H1 (cell line): ENCODE measurements around the gene ZNF415. TPM values are rescaled to one million over a fixed set of nuclear protein-coding genes. Genes with fewer than 3 reads are reported as not detected.

ENCODE experiments used
- CTCF ChIA-PET: fragments of 300-600 bp; sonication (Branson Sonifier 250); formaldehyde crosslinking; loops from one replicate; lab custom pipeline; 2021; ENCODE audit not compliant: partially characterized antibody; lab: Charles Lee
- POLR2A ChIA-PET: fragments of 300-600 bp; sonication (Branson Sonifier 250); formaldehyde crosslinking; loops from one replicate; lab custom pipeline; 2021; ENCODE audit warnings: inconsistent platforms; ENCODE audit not compliant: partially characterized antibody; lab: Charles Lee
- DNase-seq, 2 experiments: peaks; one replicate each; pipeline versions ENCODE4 v3.0.0 to v3.0.0-alpha.2; 2010 to 2022; ENCODE audit warnings: low spot score in 2 of 2, low read depth in 1 of 2, mixed read lengths in 1 of 2
- FAIRE-seq: peaks from 2 replicates; lab custom pipeline; 2011; peaks lifted over from hg19 to GRCh38; lab: Jason Lieb, UNC
- H2AFZ ChIP-seq: 2 replicates; pipeline ENCODE4 v1.8.1; 2012; ENCODE audit warnings: low read length, inconsistent platforms
- H2AK5ac ChIP-seq: 2 replicates; pipeline ENCODE4 v1.6.1; 2013; ENCODE audit warnings: low read depth, low read length
- H2BK120ac ChIP-seq: replicated peaks from 2 replicates; pipeline ENCODE3; 2013; ENCODE audit warnings: low read depth, low read length, inconsistent platforms
- H2BK12ac ChIP-seq: 2 replicates; pipeline ENCODE4 v1.6.1; 2013; ENCODE audit warnings: low read depth, low read length
- H2BK15ac ChIP-seq: 2 replicates; pipeline ENCODE4 v1.6.1; 2013; ENCODE audit warnings: low read length
- H2BK20ac ChIP-seq: 2 replicates; pipeline ENCODE4 v1.6.1; 2013; ENCODE audit warnings: low read length
- H2BK5ac ChIP-seq: 2 replicates; pipeline ENCODE4 v1.6.1; 2013; ENCODE audit warnings: low read depth, low read length
- H3K14ac ChIP-seq: 2 replicates; pipeline ENCODE4 v1.6.1; 2013; ENCODE audit warnings: inconsistent platforms; ENCODE audit not compliant: insufficient read length
- H3K18ac ChIP-seq: 2 replicates; pipeline ENCODE4 v1.6.1; 2013; ENCODE audit warnings: low read length; ENCODE audit errors: extremely low read depth
- H3K23ac ChIP-seq: 2 replicates; pipeline ENCODE4 v1.6.1; 2013; ENCODE audit warnings: inconsistent platforms; ENCODE audit not compliant: insufficient read length
- H3K23me2 ChIP-seq: 2 replicates; pipeline ENCODE4 v1.6.1; 2013; ENCODE audit warnings: low read depth, low read length
- H3K27ac ChIP-seq: 2 replicates; pipeline ENCODE4 v1.6.1; 2011; ENCODE audit warnings: low read depth, low read length, inconsistent platforms
- H3K27me3 ChIP-seq, 4 experiments: replicated peaks in 1 of 4; 1 replicate in 1 of 4; 2 replicates in 3 of 4; pipeline versions ENCODE4 v1.6.1 to v1.8.1; 2011 to 2013; ENCODE audit warnings: low read length in 3 of 4, mild to moderate bottlenecking in 3 of 4, inconsistent platforms in 2 of 4, mixed read lengths in 2 of 4, moderate library complexity in 1 of 4; ENCODE audit not compliant: control insufficient read depth in 3 of 4, insufficient read depth in 3 of 4; ENCODE audit errors: extremely low read depth in 1 of 4
- H3K36me3 ChIP-seq, 4 experiments: 2 replicates each; pipeline versions ENCODE4 v1.6.1 to v1.8.1; 2011 to 2013; ENCODE audit warnings: mild to moderate bottlenecking in 4 of 4, low read length in 3 of 4, moderate library complexity in 2 of 4, control low read depth in 1 of 4, inconsistent platforms in 1 of 4; ENCODE audit not compliant: insufficient read depth in 4 of 4, control insufficient read depth in 2 of 4
- H3K4ac ChIP-seq: replicated peaks from 2 replicates; pipeline ENCODE3; 2013; ENCODE audit warnings: low read length, low read depth, mixed read lengths, inconsistent platforms; ENCODE audit not compliant: insufficient read length
- H3K4me1 ChIP-seq, 4 experiments: replicated peaks in 1 of 4; 1 replicate in 1 of 4; 2 replicates in 3 of 4; pipeline versions ENCODE4 v1.6.1 to v1.8.1; 2011 to 2013; ENCODE audit warnings: low read length in 3 of 4, inconsistent platforms in 2 of 4, mixed read lengths in 1 of 4; ENCODE audit not compliant: insufficient read depth in 4 of 4, control insufficient read depth in 3 of 4
- H3K4me2 ChIP-seq, 2 experiments: 2 replicates each; pipeline versions ENCODE4 v1.6.1 to v1.8.1; 2011 to 2013; ENCODE audit warnings: low read depth in 2 of 2, low read length in 2 of 2, control low read depth in 1 of 2, inconsistent platforms in 1 of 2, mild to moderate bottlenecking in 1 of 2; ENCODE audit not compliant: insufficient read depth in 1 of 2
- H3K4me3 ChIP-seq, 4 experiments: fragments of 200-600, 300-600 bp in 1 of 4; sonication (generic), shearing (Covaris generic), sonication (Bioruptor Twin) in 1 of 4; 2 replicates each; pipeline versions ENCODE4 v1.5.1 to v1.8.1; 2011 to 2016; ENCODE audit warnings: low read length in 4 of 4, low read depth in 3 of 4, control low read depth in 2 of 4, inconsistent platforms in 2 of 4, mild to moderate bottlenecking in 2 of 4, mixed read lengths in 1 of 4, moderate library complexity in 1 of 4; ENCODE audit not compliant: insufficient read depth in 2 of 4; ENCODE audit errors: extremely low read depth in 1 of 4
- H3K56ac ChIP-seq: replicated peaks from 2 replicates; pipeline ENCODE3; 2013; ENCODE audit warnings: low read depth, mild to moderate bottlenecking, mixed read lengths, low read length, inconsistent platforms; ENCODE audit not compliant: insufficient read length
- H3K79me1 ChIP-seq: 2 replicates; pipeline ENCODE4 v1.6.1; 2013; ENCODE audit warnings: low read depth, low read length, control low read depth
- H3K79me2 ChIP-seq, 2 experiments: 2 replicates each; pipeline versions ENCODE4 v1.6.1 to v1.8.1; 2012 to 2013; ENCODE audit warnings: low read length in 2 of 2, mild to moderate bottlenecking in 2 of 2, inconsistent platforms in 1 of 2; ENCODE audit not compliant: insufficient read depth in 2 of 2, control insufficient read depth in 1 of 2
- H3K9ac ChIP-seq, 4 experiments: replicated peaks in 1 of 4; 1 replicate in 1 of 4; 2 replicates in 3 of 4; pipeline versions ENCODE4 v1.6.1 to v1.8.1; 2011 to 2013; ENCODE audit warnings: low read depth in 3 of 4, low read length in 3 of 4, control low read depth in 2 of 4, mild to moderate bottlenecking in 2 of 4, moderate library complexity in 2 of 4, inconsistent platforms in 1 of 4; ENCODE audit errors: extremely low read depth in 1 of 4
- H3K9me3 ChIP-seq, 2 experiments: 2 replicates each; pipeline versions ENCODE4 v1.6.1 to v1.8.1; 2012 to 2013; ENCODE audit warnings: mild to moderate bottlenecking in 2 of 2, moderate library complexity in 2 of 2, control low read depth in 1 of 2, inconsistent platforms in 1 of 2, low read depth in 1 of 2, low read length in 1 of 2, mixed read lengths in 1 of 2; ENCODE audit not compliant: insufficient read depth in 2 of 2
- H4K20me1 ChIP-seq, 2 experiments: replicated peaks in 1 of 2; 2 replicates each; pipeline versions ENCODE3 to v1.8.1; 2011 to 2013; ENCODE audit warnings: inconsistent platforms in 2 of 2, low read length in 2 of 2, mild to moderate bottlenecking in 1 of 2; ENCODE audit not compliant: insufficient read depth in 2 of 2, control insufficient read depth in 1 of 2
- H4K5ac ChIP-seq: 2 replicates; pipeline ENCODE4 v1.6.1; 2013; ENCODE audit warnings: low read length, low read depth, mixed read lengths, inconsistent platforms; ENCODE audit not compliant: insufficient read length
- H4K8ac ChIP-seq: 2 replicates; pipeline ENCODE4 v1.8.0; 2013; ENCODE audit warnings: mild to moderate bottlenecking, moderate library complexity, low read length, inconsistent platforms; ENCODE audit not compliant: insufficient read depth; ENCODE audit errors: extremely low read depth
- H4K91ac ChIP-seq: replicated peaks from 2 replicates; pipeline ENCODE3; 2013; ENCODE audit warnings: low read length, mixed read lengths, inconsistent platforms; ENCODE audit not compliant: insufficient read length
- KDM5A ChIP-seq: fragments of 200-600 bp; IDR thresholded peaks from 2 replicates; pipeline ENCODE4 v1.7.1; 2012; ENCODE audit warnings: mild to moderate bottlenecking, low read length, inconsistent platforms, mixed read lengths
- NANOG ChIP-seq: IDR thresholded peaks from 2 replicates; pipeline ENCODE4 v1.6.1; 2011; ENCODE audit warnings: low read length, low read depth, mild to moderate bottlenecking, inconsistent platforms; ENCODE audit not compliant: insufficient read depth, poor library complexity, severe bottlenecking
- RBBP5 ChIP-seq: IDR thresholded peaks from 2 replicates; pipeline ENCODE4 v1.7.1; 2012; ENCODE audit warnings: low read depth, mild to moderate bottlenecking, inconsistent platforms, low read length, moderate library complexity, borderline replicate concordance
- RNF2 ChIP-seq: fragments of 200-900, 300-1000 bp; sonication (generic); IDR thresholded peaks from 2 replicates; pipeline ENCODE4 v1.7.1; 2016; ENCODE audit warnings: borderline replicate concordance, low read depth, mild to moderate bottlenecking, antibody characterized with exemption, low read length; ENCODE audit not compliant: poor library complexity, severe bottlenecking; ENCODE audit errors: missing control alignments
- SUZ12 ChIP-seq: fragments of 200-600 bp; sonication (generic); IDR thresholded peaks from 2 replicates; pipeline ENCODE4 v1.6.1; 2012; ENCODE audit warnings: mild to moderate bottlenecking, inconsistent platforms, low read length, moderate library complexity, mixed read lengths
- TAF7 ChIP-seq: optimal IDR thresholded peaks from 2 replicates; pipeline ENCODE3; 2011; ENCODE audit warnings: low read depth, mild to moderate bottlenecking, inconsistent platforms, low read length, moderate library complexity, borderline replicate concordance
- WGBS, 2 experiments: shearing (Covaris generic) in 1 of 2; methylation state at CpG; one replicate each; pipeline versions ENCODE4 v1.1.6 to v1.1.7; 2013 to 2015; ENCODE audit warnings: low lambda C conversion rate in 2 of 2, mixed read lengths in 2 of 2, inconsistent platforms in 1 of 2, low coverage in 1 of 2, missing lambda C conversion rate in 1 of 2; ENCODE audit not compliant: insufficient replicate concordance in 2 of 2, insufficient coverage in 1 of 2, insufficient read length in 1 of 2; ENCODE audit errors: extremely low coverage in 1 of 2, missing lambda C conversion rate in 1 of 2; 5-methylcytosine and 5-hydroxymethylcytosine counted together
- polyA plus RNA-seq, 7 experiments: library from polyadenylated mRNA; depleted of rRNA in 3 of 7; stranded (reverse) in 5 of 7; unstranded in 2 of 7; fragments of >200 nt in 5 of 7; fragments of 200-250 nt in 2 of 7; gene quantifications; 1 replicate in 5 of 7; 2 replicates in 1 of 7; 4 replicates in 1 of 7; pipeline versions ENCODE4 v1.2.1 to v1.2.3, GENCODE V29; 2011 to 2013; ENCODE audit warnings: missing spikeins in 2 of 7, mixed read lengths in 2 of 7
- total RNA-seq: library from RNA; stranded (reverse); fragmentation: NEBNext Ultra II Directional; extraction: Animal tissue kit (Norgen Biotek cat#: 25700); gene quantifications from 2 replicates; pipeline ENCODE4 v1.2.1, GENCODE V29; 2021
- TF ChIP-seq, protein P1 (sequence below): IDR thresholded peaks from 2 replicates; pipeline ENCODE4 v1.6.1; 2012; ENCODE audit warnings: inconsistent platforms

Gene ZNF415
- total and polyA plus RNA-seq, 2 of the 8 experiments (the other 6 are each of a cell fraction or from before 2014, with no cell fraction given), result 5.8 to 9.7 TPM

DNA sequence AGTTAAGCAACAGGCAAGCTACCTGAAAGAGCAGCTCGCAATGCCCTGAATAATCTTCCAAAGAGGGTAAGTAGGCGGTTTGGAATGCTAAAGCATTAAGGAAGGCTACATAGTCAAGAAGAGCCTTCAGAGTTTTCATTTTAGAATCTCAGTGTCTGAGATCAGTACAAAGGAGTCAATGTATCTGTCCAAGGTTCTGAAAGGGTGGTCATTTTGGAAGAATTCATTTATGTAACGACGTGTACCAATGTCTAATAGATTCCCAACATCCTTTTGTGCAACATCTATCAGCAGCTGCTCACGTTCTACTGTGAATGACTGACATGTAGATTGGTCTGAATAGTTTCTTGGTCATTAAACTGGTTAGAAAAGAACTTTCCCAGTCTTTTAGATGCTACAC, 45.3 kb upstream of the ZNF415 start:
- H3K27ac ChIP-seq, result no peak overlapping the region
- H4K91ac ChIP-seq, result no peak overlapping the region
- H3K27me3 ChIP-seq, result no peaks in the 10 kb centered on the region
- WGBS, 2 experiments, result 90% methylated on average over 5 of the region's 5 CpGs; no CpG with 5 or more reads in 1 of the 2 experiments
- H2BK12ac ChIP-seq, result no peak overlapping the region
- no peak overlapping the region for H2AFZ ChIP-seq
- H3K36me3 ChIP-seq, result peaks cover 0 to 15% (median 5%) of the 10 kb centered on the region in 4 experiments; a peak in 5 of 8 replicates
- no peak overlapping the region for H4K5ac ChIP-seq
- no peak for TF ChIP-seq SUZ12
- no peak for TF ChIP-seq NANOG
- no peak for TF ChIP-seq TAF7
- no peak for TF ChIP-seq RBBP5
- TF ChIP-seq KDM5A, result no peak
- TF ChIP-seq RNF2, result no peak
- TF ChIP-seq, protein P1, sequence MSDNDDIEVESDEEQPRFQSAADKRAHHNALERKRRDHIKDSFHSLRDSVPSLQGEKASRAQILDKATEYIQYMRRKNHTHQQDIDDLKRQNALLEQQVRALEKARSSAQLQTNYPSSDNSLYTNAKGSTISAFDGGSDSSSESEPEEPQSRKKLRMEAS, result no peak
- TF ChIP-seq, all 59 proteins: peak for 0
- Histone ChIP-seq H3K9ac (no peak overlapping the region), H4K8ac (no peak overlapping the region), H3K18ac (no peak overlapping the region), H2BK120ac (no peak overlapping the region), H3K4me1 (no peaks in the 10 kb centered on the region), H2BK15ac (no peak overlapping the region), H4K20me1 (no peaks in the 10 kb centered on the region), H2AK5ac (no peak overlapping the region), H2BK20ac (no peak overlapping the region), H3K23me2 (no peaks in the 10 kb centered on the region), H3K56ac (no peak overlapping the region), H2BK5ac (no peak overlapping the region), H3K79me1 (no peaks in the 10 kb centered on the region), H3K14ac (no peak overlapping the region), H3K4me2 (no peak overlapping the region), H3K9me3 (no peaks in the 10 kb centered on the region; a peak in 1 of 4 replicates), H3K79me2 (no peaks in the 10 kb centered on the region), H3K23ac (no peak overlapping the region), H3K4me3 (no peak overlapping the region), H3K4ac (no peak overlapping the region)
- FAIRE-seq (no peak), DNase-seq (no peak)
- ChIA-PET CTCF (no interaction called here), POLR2A (no interaction called here)
